HG03469 (cell line): ENCODE data around the gene TSSK2.

Experiments
- ATAC-seq: cut with Tn5 transposase; IDR thresholded peaks from one replicate; pipeline ENCODE4 v1.9.1; 2021; ENCODE audit warnings: mild to moderate bottlenecking, moderate library complexity, moderate number of reproducible peaks; ENCODE audit not compliant: unreplicated experiment

Gene TSSK2

GRCh38 chr22:19122752-19123492, 8.2 kb upstream of the TSSK2 start:
- ATAC-seq: no peak

GRCh38 chr22:19123936-19124335, 7.2 kb upstream of the TSSK2 start:
- ATAC-seq: no peak

GRCh38 chr22:19124377-19124776, 6.7 kb upstream of the TSSK2 start:
- ATAC-seq: no peak

GRCh38 chr22:19125011-19125410, 6.1 kb upstream of the TSSK2 start:
- no peak for ATAC-seq

- ATAC-seq: no peak
Measured at GRCh38 chr22:19125474-19126308, 5.4 kb upstream of the TSSK2 start.

- ATAC-seq: no peak
Measured at GRCh38 chr22:19126309-19127273, 4.5 kb upstream of the TSSK2 start.

GRCh38 chr22:19127329-19128008, 3.6 kb upstream of the TSSK2 start:
- ATAC-seq: no peak

- no peak for ATAC-seq
Measured at GRCh38 chr22:19128009-19128401, 3.1 kb upstream of the TSSK2 start.

GRCh38 chr22:19128946-19129727, 2.0 kb upstream of the TSSK2 start:
- ATAC-seq: no peak

GRCh38 chr22:19129871-19130270, 1.2 kb upstream of the TSSK2 start:
- no peak for ATAC-seq

GRCh38 chr22:19131685-19132015, 542 bp downstream of the TSSK2 start:
- no peak for ATAC-seq

GRCh38 chr22:19132153-19132552, 1.0 kb downstream of the TSSK2 start:
- ATAC-seq: no peak

GRCh38 chr22:19132693-19133400, 1.7 kb downstream of the TSSK2 start:
- ATAC-seq: no peak

GRCh38 chr22:19133561-19133960, 2.5 kb downstream of the TSSK2 start:
- no peak for ATAC-seq

- ATAC-seq: no peak
Measured at GRCh38 chr22:19134176-19134831, 3.2 kb downstream of the TSSK2 start.

GRCh38 chr22:19134874-19135273, 3.8 kb downstream of the TSSK2 start:
- ATAC-seq: no peak

- no peak for ATAC-seq
Measured at GRCh38 chr22:19136915-19137314, 5.8 kb downstream of the TSSK2 start.

GRCh38 chr22:19137384-19138216, 6.5 kb downstream of the TSSK2 start:
- ATAC-seq: no peak
